DND-41 (cell line): ENCODE measurements around the gene ACER2.

Source experiments
- ATAC-seq: fragments of 200-7000 bp; cut with Tn5 transposase; 3 replicates; pipeline ENCODE4 v1.9.1; 2021; ENCODE audit warnings: low read depth; ENCODE audit not compliant: insufficient read depth
- DNase-seq: peaks from one replicate; pipeline ENCODE4 v3.0.0-alpha.2; 2020
- H2AFZ ChIP-seq: 2 replicates; pipeline ENCODE4 v1.6.0; 2012; ENCODE audit warnings: low read depth, low read length
- H3K27ac ChIP-seq: 2 replicates; pipeline ENCODE4 v1.5.1; 2012; ENCODE audit warnings: low read length, inconsistent platforms
- H3K27me3 ChIP-seq: fragments of 200-600 bp; sonication (generic); 2 replicates; pipeline ENCODE4 v1.6.0; 2012; ENCODE audit warnings: low read length, mild to moderate bottlenecking, inconsistent platforms; ENCODE audit not compliant: insufficient read depth, poor library complexity
- H3K36me3 ChIP-seq: 2 replicates; pipeline ENCODE4 v1.5.1; 2012; ENCODE audit warnings: low read length, inconsistent platforms; ENCODE audit not compliant: insufficient read depth
- H3K4me1 ChIP-seq: 2 replicates; pipeline ENCODE4 v1.5.1; 2012; ENCODE audit warnings: mild to moderate bottlenecking, low read length; ENCODE audit not compliant: insufficient read depth
- H3K4me2 ChIP-seq: 2 replicates; pipeline ENCODE4 v1.6.0; 2012; ENCODE audit warnings: mild to moderate bottlenecking, moderate library complexity, low read length, inconsistent platforms; ENCODE audit not compliant: insufficient read depth
- H3K4me3 ChIP-seq, 2 experiments: fragments of 200-600 bp in 1 of 2; shearing (Covaris generic) in 1 of 2; 2 replicates each; pipeline ENCODE4 v1.5.1; 2012 to 2016; ENCODE audit warnings: inconsistent platforms in 2 of 2, low read length in 2 of 2, mild to moderate bottlenecking in 2 of 2, low read depth in 1 of 2, moderate library complexity in 1 of 2
- H3K79me2 ChIP-seq: 2 replicates; pipeline ENCODE4 v1.6.0; 2012; ENCODE audit warnings: low read length, inconsistent platforms; ENCODE audit not compliant: insufficient read depth
- H3K9ac ChIP-seq: 2 replicates; pipeline ENCODE4 v1.6.0; 2012; ENCODE audit warnings: low read depth, mild to moderate bottlenecking, inconsistent platforms, low read length, moderate library complexity
- H3K9me3 ChIP-seq: 2 replicates; pipeline ENCODE4 v1.5.1; 2012; ENCODE audit warnings: low read length, moderate library complexity, mild to moderate bottlenecking, inconsistent platforms; ENCODE audit not compliant: insufficient read depth, severe bottlenecking
- H4K20me1 ChIP-seq: 2 replicates; pipeline ENCODE4 v1.6.0; 2012; ENCODE audit warnings: low read length; ENCODE audit not compliant: insufficient read depth
- EZH2 ChIP-seq: IDR thresholded peaks from 3 replicates; pipeline ENCODE4 v1.6.1; 2012; ENCODE audit warnings: borderline replicate concordance, low read depth, mild to moderate bottlenecking, moderate library complexity, low read length, inconsistent platforms; ENCODE audit not compliant: severe bottlenecking
- TF ChIP-seq, protein P1 (sequence below): IDR thresholded peaks from 2 replicates; pipeline ENCODE4 v1.5.1; 2012; ENCODE audit warnings: borderline replicate concordance, low read length, moderate library complexity, mild to moderate bottlenecking; ENCODE audit not compliant: poor library complexity, severe bottlenecking; ENCODE audit errors: extremely low read depth

Gene ACER2

DNA sequence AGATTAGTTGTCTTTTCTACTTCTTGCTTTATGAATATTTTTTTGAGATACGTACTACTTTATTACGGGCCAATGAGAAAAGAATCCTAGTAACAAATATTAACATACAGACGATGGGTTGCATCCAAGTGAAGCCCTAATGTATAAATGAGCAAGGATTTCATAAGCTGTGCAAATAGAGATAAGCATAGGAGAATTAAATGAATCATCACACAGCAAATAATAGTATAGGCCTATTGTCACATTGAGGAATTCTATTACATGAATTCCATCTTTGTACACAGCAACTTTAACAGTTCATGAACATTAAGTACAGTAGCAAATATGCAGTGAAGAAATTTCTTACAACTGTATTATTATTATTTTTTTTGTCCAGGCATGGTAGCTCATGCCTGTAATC is 78.0 kb downstream of the ACER2 start:
- Histone ChIP-seq H3K4me1 (no peaks in the 10 kb centered on the region), H3K27me3 (peaks cover 3% of the 10 kb centered on the region), H3K79me2 (no peaks in the 10 kb centered on the region), H3K9ac (no peak overlapping the region), H3K4me3 (no peak overlapping the region), H4K20me1 (no peaks in the 10 kb centered on the region), H3K27ac (no peak overlapping the region), H3K9me3 (no peaks in the 10 kb centered on the region), H3K4me2 (no peak overlapping the region), H3K36me3 (no peaks in the 10 kb centered on the region), H2AFZ (no peak overlapping the region)
- no peak for DNase-seq
- no peak for ATAC-seq
- TF ChIP-seq, protein P1, sequence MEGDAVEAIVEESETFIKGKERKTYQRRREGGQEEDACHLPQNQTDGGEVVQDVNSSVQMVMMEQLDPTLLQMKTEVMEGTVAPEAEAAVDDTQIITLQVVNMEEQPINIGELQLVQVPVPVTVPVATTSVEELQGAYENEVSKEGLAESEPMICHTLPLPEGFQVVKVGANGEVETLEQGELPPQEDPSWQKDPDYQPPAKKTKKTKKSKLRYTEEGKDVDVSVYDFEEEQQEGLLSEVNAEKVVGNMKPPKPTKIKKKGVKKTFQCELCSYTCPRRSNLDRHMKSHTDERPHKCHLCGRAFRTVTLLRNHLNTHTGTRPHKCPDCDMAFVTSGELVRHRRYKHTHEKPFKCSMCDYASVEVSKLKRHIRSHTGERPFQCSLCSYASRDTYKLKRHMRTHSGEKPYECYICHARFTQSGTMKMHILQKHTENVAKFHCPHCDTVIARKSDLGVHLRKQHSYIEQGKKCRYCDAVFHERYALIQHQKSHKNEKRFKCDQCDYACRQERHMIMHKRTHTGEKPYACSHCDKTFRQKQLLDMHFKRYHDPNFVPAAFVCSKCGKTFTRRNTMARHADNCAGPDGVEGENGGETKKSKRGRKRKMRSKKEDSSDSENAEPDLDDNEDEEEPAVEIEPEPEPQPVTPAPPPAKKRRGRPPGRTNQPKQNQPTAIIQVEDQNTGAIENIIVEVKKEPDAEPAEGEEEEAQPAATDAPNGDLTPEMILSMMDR: no peak
- TF ChIP-seq EZH2: no peak

DNA sequence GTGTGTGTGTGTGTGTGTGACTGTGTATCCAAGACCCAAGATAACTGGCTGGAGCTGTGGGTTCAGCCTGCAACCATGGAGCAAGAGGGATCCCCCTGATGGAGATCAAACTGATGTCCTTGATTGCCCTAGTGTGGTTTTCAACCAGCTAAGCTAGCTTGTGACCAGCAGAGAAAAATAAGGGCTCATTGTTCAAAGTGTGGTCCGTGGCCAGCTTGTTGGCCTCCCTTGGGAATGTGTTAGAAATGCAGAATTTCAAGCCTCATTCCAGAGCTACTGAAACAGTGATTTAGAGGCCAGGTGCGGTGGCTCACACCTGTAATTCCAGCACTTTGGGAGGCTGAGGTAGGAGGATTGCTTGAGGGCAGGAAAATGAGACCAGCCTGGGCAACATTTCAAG is 79.9 kb downstream of the ACER2 start:
- TF ChIP-seq EZH2: no peak
- TF ChIP-seq, protein P1: no peak
- no peaks in the 10 kb centered on the region for H3K27me3 ChIP-seq
- no peaks in the 10 kb centered on the region for H3K9me3 ChIP-seq
- ATAC-seq: no peak
- H4K20me1 ChIP-seq: no peaks in the 10 kb centered on the region
- H3K4me3 ChIP-seq: no peak overlapping the region
- peaks cover 8% of the 10 kb centered on the region for H3K4me1 ChIP-seq
- H3K36me3 ChIP-seq: no peaks in the 10 kb centered on the region
- no peak overlapping the region for H3K9ac ChIP-seq
- H3K27ac ChIP-seq: no peak overlapping the region
- H2AFZ ChIP-seq: no peak overlapping the region
- H3K4me2 ChIP-seq: no peak overlapping the region
- H3K79me2 ChIP-seq: no peaks in the 10 kb centered on the region
- DNase-seq: no peak

DNA sequence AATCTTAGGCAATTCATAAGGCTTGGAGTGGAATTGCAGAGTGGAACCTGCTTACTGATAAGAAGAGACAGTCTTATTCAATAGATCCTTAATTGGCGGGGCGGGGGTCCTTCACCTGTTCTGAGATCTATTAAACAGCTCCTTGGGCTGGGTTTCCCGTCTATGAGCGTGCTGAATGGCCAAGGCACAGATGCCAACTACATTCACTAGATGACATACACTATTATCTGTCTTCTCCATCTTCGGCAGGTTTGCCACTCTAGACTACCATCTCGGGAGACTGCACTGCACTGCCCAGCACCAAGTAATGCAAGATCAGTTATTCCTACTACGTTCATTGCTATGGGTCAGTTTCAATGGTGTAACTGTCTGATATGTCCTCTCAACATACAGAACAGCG is 81.5 kb downstream of the ACER2 start:
- H3K4me2 ChIP-seq: no peak overlapping the region
- no peaks in the 10 kb centered on the region for H4K20me1 ChIP-seq
- no peak overlapping the region for H3K4me3 ChIP-seq
- H2AFZ ChIP-seq: no peak overlapping the region
- H3K4me1 ChIP-seq: peaks cover 8% of the 10 kb centered on the region
- DNase-seq (no peak), ATAC-seq (no peak)
- H3K79me2 ChIP-seq: no peaks in the 10 kb centered on the region
- no peaks in the 10 kb centered on the region for H3K36me3 ChIP-seq
- peaks cover 3% of the 10 kb centered on the region for H3K27me3 ChIP-seq
- H3K27ac ChIP-seq: no peak overlapping the region
- no peaks in the 10 kb centered on the region for H3K9me3 ChIP-seq
- no peak overlapping the region for H3K9ac ChIP-seq
- no peak for TF ChIP-seq EZH2
- TF ChIP-seq, protein P1: no peak

DNA sequence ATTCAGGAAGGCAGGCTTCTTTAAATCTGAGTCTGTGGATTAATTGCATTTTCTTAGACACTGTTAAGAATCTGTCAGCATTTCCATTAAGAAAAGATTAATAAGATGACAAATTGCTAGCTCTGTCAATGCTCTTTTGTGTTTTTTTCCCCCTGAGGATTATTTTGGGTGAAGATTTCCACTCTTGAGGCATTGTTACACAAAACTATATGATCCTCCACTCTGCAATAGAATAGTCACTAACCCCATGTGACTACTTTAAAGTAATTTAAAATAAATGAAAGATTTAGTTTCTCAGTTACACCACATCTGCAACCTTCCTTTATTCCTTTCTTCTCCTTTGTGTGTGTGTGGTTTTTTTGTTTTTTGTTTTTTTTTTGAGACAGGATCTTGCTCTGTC is 82.0 kb downstream of the ACER2 start:
- Histone ChIP-seq H3K9me3 (no peaks in the 10 kb centered on the region), H3K4me2 (no peak overlapping the region), H3K36me3 (no peaks in the 10 kb centered on the region), H4K20me1 (no peaks in the 10 kb centered on the region), H3K79me2 (no peaks in the 10 kb centered on the region), H3K9ac (no peak overlapping the region), H2AFZ (no peak overlapping the region), H3K27me3 (peaks cover 3% of the 10 kb centered on the region), H3K27ac (no peak overlapping the region), H3K4me1 (peaks cover 8% of the 10 kb centered on the region), H3K4me3 (no peak overlapping the region)
- DNase-seq (no peak), ATAC-seq (no peak)
- TF ChIP-seq, protein P1: no peak
- TF ChIP-seq EZH2: no peak
